Nephron progenitor cell (in vitro differentiated cells): ENCODE data around the gene NKX6-2.

Source experiments
- DNase-seq: peaks from one replicate; pipeline ENCODE4 v3.0.0; 2021
- H3K27ac Mint-ChIP-seq: 2 replicates; pipeline ENCODE4 v1.8.0; 2021; ENCODE audit warnings: mild to moderate bottlenecking, moderate library complexity, mixed read lengths
- H3K27me3 Mint-ChIP-seq: 2 replicates; pipeline ENCODE4 v1.8.0; 2021; ENCODE audit warnings: mild to moderate bottlenecking, low read depth, mixed read lengths; ENCODE audit not compliant: poor library complexity
- H3K36me3 Mint-ChIP-seq: 2 replicates; pipeline ENCODE4 v1.8.0; 2021; ENCODE audit warnings: low read depth, mixed read lengths
- H3K4me1 Mint-ChIP-seq: 2 replicates; pipeline ENCODE4 v1.8.0; 2021; ENCODE audit warnings: mixed read lengths
- H3K4me3 Mint-ChIP-seq: 2 replicates; pipeline ENCODE4 v1.8.0; 2021; ENCODE audit warnings: mild to moderate bottlenecking, moderate library complexity, mixed read lengths
- H3K9me3 Mint-ChIP-seq: 2 replicates; pipeline ENCODE4 v1.8.0; 2021; ENCODE audit warnings: mild to moderate bottlenecking, moderate library complexity, mixed read lengths
- CTCF ChIP-seq: fragments of 200-600 bp; sonication (generic); IDR thresholded peaks from 2 replicates; pipeline ENCODE4 v1.5.0; 2021; ENCODE audit warnings: antibody characterized with exemption

NKX6-2 gene

GRCh38 chr10:132806561-132807003, 20.6 kb upstream of the NKX6-2 start:
- no peaks in the 10 kb centered on the region for H3K36me3 Mint-ChIP-seq
- H3K4me1 Mint-ChIP-seq: peaks cover 36% of the 10 kb centered on the region
- H3K9me3 Mint-ChIP-seq: peaks cover 8% of the 10 kb centered on the region
- no peak overlapping the region for H3K27ac Mint-ChIP-seq
- no peak for DNase-seq
- H3K27me3 Mint-ChIP-seq: peaks cover 3% of the 10 kb centered on the region
- no peak overlapping the region for H3K4me3 Mint-ChIP-seq
- no peak for TF ChIP-seq CTCF

- Mint-ChIP-seq H3K27ac (no peak overlapping the region), H3K27me3 (peaks cover 3% of the 10 kb centered on the region), H3K9me3 (peaks cover 8% of the 10 kb centered on the region), H3K36me3 (no peaks in the 10 kb centered on the region), H3K4me1 (peaks cover 36% of the 10 kb centered on the region), H3K4me3 (no peak overlapping the region)
- no peak for DNase-seq
- no peak for TF ChIP-seq CTCF
Measured at GRCh38 chr10:132806110-132806509, 20.2 kb upstream of the NKX6-2 start.

GRCh38 chr10:132805599-132805998, 19.7 kb upstream of the NKX6-2 start:
- no peak overlapping the region for H3K4me3 Mint-ChIP-seq
- H3K27ac Mint-ChIP-seq: no peak overlapping the region
- no peak for TF ChIP-seq CTCF
- H3K4me1 Mint-ChIP-seq: peaks cover 33% of the 10 kb centered on the region
- DNase-seq: no peak
- peaks cover 9% of the 10 kb centered on the region for H3K9me3 Mint-ChIP-seq
- H3K36me3 Mint-ChIP-seq: no peaks in the 10 kb centered on the region
- peaks cover 3% of the 10 kb centered on the region for H3K27me3 Mint-ChIP-seq

GRCh38 chr10:132804785-132805426, 19.0 kb upstream of the NKX6-2 start:
- Mint-ChIP-seq H3K4me1 (peaks cover 40% of the 10 kb centered on the region), H3K36me3 (no peaks in the 10 kb centered on the region), H3K27me3 (peaks cover 3% of the 10 kb centered on the region), H3K9me3 (peaks cover 14% of the 10 kb centered on the region), H3K4me3 (no peak overlapping the region), H3K27ac (no peak overlapping the region)
- no peak for TF ChIP-seq CTCF
- no peak for DNase-seq

- Mint-ChIP-seq H3K4me1 (peaks cover 35% of the 10 kb centered on the region), H3K27ac (no peak overlapping the region), H3K4me3 (no peak overlapping the region), H3K36me3 (no peaks in the 10 kb centered on the region), H3K27me3 (peaks cover 3% of the 10 kb centered on the region), H3K9me3 (peaks cover 14% of the 10 kb centered on the region)
- no peak for TF ChIP-seq CTCF
- no peak for DNase-seq
Measured at GRCh38 chr10:132804287-132804686, 18.3 kb upstream of the NKX6-2 start.
